GM12891 (cell line): ENCODE data around the gene NUMB.
"Not testable (repeated sequence)": the region's sequence is repeated elsewhere in the genome, so short reads cannot be mapped to it uniquely, and the experiment has no call there.

Experiments
- POLR2A ChIP-seq: IDR thresholded peaks from 2 replicates; pipeline ENCODE4 v1.6.1; 2011; ENCODE audit warnings: low read depth, low read length, control low read depth
- POLR2AphosphoS5 ChIP-seq: IDR thresholded peaks from 2 replicates; pipeline ENCODE4 v1.6.1; 2011; ENCODE audit warnings: low read depth, low read length, control low read depth
- POU2F2 ChIP-seq: IDR thresholded peaks from 2 replicates; pipeline ENCODE4 v1.6.1; 2011; ENCODE audit warnings: low read depth, mild to moderate bottlenecking, control low read depth, low read length, moderate library complexity
- SPI1 ChIP-seq: IDR thresholded peaks from 2 replicates; pipeline ENCODE4 v1.6.1; 2011; ENCODE audit warnings: low read depth, low read length, control low read depth
- TAF1 ChIP-seq: IDR thresholded peaks from 2 replicates; pipeline ENCODE4 v1.6.1; 2011; ENCODE audit warnings: low read depth, low read length, control low read depth

GRCh38 chr14:73349091-73349490, 109.3 kb downstream of the NUMB start:
- not testable (repeated sequence) for TF ChIP-seq SPI1, POLR2A, POLR2AphosphoS5, TAF1, POU2F2
